ENCODE measurements around the gene IKZF2. TPM values are rescaled to one million over a fixed set of nuclear protein-coding genes. Genes with fewer than 3 reads are reported as not detected.

The IKZF2 gene
- total and polyA plus RNA-seq, 2 of the 4 experiments (the other 2 are of a cell fraction) = 2.1 to 25.5 TPM

DNA sequence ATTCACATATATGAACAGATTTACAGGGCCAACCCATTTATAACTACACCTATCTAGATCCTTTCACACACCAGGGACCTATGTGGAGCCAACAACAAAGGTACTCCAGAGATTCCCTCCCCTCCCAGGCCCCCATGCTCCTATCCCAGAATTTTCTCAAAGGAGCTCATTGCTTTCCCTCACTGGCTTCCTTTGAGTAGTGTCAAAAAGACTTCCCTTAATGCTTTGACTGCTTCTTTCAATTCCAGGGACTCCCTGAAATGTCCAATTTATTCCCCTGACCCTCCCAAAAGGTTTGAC, 46.6 kb downstream of the IKZF2 start:
- no peak overlapping the region for H3K14ac ChIP-seq (replicated peaks; ENCODE audit: low read depth, low read length)
- H2AK9ac ChIP-seq (replicated peaks; ENCODE audit: low read depth, low read length, poor library complexity) = no peak overlapping the region
- no peak overlapping the region for H3K18ac ChIP-seq (ENCODE audit: low read depth, low read length)
- H4K8ac ChIP-seq (ENCODE audit: low read depth in 2 of 2, low read length in 2 of 2) = no peak overlapping the region
- no peak overlapping the region for H3K9ac ChIP-seq (ENCODE audit: low read depth, low read length)
- no peaks in the 10 kb centered on the region for H3K9me3 ChIP-seq (ENCODE audit: control insufficient read depth, insufficient read depth, low read length)
- no peak overlapping the region for H3K4me3 ChIP-seq (ENCODE audit: insufficient read depth, low read depth, low read length)
- in situ Hi-C loops (cut with MboI; ENCODE audit: low sequenced_read_pairs) = no loop called here
- H2BK120ac ChIP-seq (ENCODE audit: low read depth, low read length) = no peak overlapping the region
- POLR2A ChIA-PET (ENCODE audit: unreplicated experiment) = no interaction called here
- H3K79me1 ChIP-seq (ENCODE audit: low read depth in 1 of 2, low read length in 2 of 2) = peaks cover 3 to 11% of the 10 kb centered on the region in 2 experiments; a peak in 2 of 4 replicates
- no peak overlapping the region for H2AK5ac ChIP-seq (ENCODE audit: low read depth, low read length)
- TF ChIP-seq NFE2L2 (IDR thresholded peaks at IDR 0.05; ENCODE audit: low read depth, low read length) = no peak
- no peak for TF ChIP-seq MXI1 (IDR thresholded peaks at IDR 0.05; ENCODE audit: borderline replicate concordance, low read depth, low read length)
- no peak for TF ChIP-seq CTCF (conservative IDR thresholded peaks at IDR 0.05; ENCODE audit: low read depth, low read length)
- no peak for TF ChIP-seq RCOR1 (IDR thresholded peaks at IDR 0.05; ENCODE audit: insufficient replicate concordance, low read length)
- TF ChIP-seq FOS (IDR thresholded peaks at IDR 0.05; ENCODE audit: low read depth, low read length) = no peak
- no peak for TF ChIP-seq RFX5 (IDR thresholded peaks at IDR 0.05; ENCODE audit: low read depth, low read length)
- TF ChIP-seq, protein P1, sequence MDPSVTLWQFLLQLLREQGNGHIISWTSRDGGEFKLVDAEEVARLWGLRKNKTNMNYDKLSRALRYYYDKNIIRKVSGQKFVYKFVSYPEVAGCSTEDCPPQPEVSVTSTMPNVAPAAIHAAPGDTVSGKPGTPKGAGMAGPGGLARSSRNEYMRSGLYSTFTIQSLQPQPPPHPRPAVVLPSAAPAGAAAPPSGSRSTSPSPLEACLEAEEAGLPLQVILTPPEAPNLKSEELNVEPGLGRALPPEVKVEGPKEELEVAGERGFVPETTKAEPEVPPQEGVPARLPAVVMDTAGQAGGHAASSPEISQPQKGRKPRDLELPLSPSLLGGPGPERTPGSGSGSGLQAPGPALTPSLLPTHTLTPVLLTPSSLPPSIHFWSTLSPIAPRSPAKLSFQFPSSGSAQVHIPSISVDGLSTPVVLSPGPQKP (IDR thresholded peaks at IDR 0.05; ENCODE audit: borderline replicate concordance, low read depth, low read length) = no peak
- TF ChIP-seq CEBPB (IDR thresholded peaks at IDR 0.05; ENCODE audit: low read depth, low read length) = no peak
- no peak for TF ChIP-seq MAZ (IDR thresholded peaks at IDR 0.05; ENCODE audit: borderline replicate concordance, low read depth, low read length)
- TF ChIP-seq USF2 (IDR thresholded peaks at IDR 0.05; ENCODE audit: low read depth, low read length) = no peak
- no peak for TF ChIP-seq RAD21 (IDR thresholded peaks at IDR 0.05; ENCODE audit: low read length)
- TF ChIP-seq CHD1 (IDR thresholded peaks at IDR 0.05; ENCODE audit: low read depth, low read length) = no peak
- no peak for TF ChIP-seq POLR2A (IDR thresholded peaks at IDR 0.05; ENCODE audit: low read depth, low read length)
- no peak for TF ChIP-seq SMC3 (IDR thresholded peaks at IDR 0.05; ENCODE audit: low read depth, low read length)
- no peak for TF ChIP-seq MAFK (IDR thresholded peaks at IDR 0.05; ENCODE audit: low read depth, low read length)
- TF ChIP-seq BHLHE40 (IDR thresholded peaks at IDR 0.05; ENCODE audit: low read depth, low read length) = no peak
- no peak for ATAC-seq (ENCODE audit: low read depth)
- intact Hi-C loops (cut with micrococcal nuclease) = no loop called here
- no peaks in the 10 kb centered on the region for H3K4me1 ChIP-seq (ENCODE audit: control insufficient read depth, insufficient read depth, low read length)
- H2BK20ac ChIP-seq (ENCODE audit: low read depth, low read length) = no peak overlapping the region
- no peak overlapping the region for H3K56ac ChIP-seq (ENCODE audit: extremely low read depth, insufficient read depth, low read length)
- H3K27me3 ChIP-seq (ENCODE audit: control insufficient read depth, insufficient read depth, low read length) = no peaks in the 10 kb centered on the region
- no peak overlapping the region for H2AFZ ChIP-seq (replicated peaks; ENCODE audit: low read length, poor library complexity)
- H4K5ac ChIP-seq (ENCODE audit: low read depth, low read length) = no peak overlapping the region
- no peak overlapping the region for H4K91ac ChIP-seq (ENCODE audit: insufficient read depth, low read depth, low read length)
- no peaks in the 10 kb centered on the region for H3K9me1 ChIP-seq (ENCODE audit: insufficient read depth, low read length)
- CTCF ChIA-PET = no interaction called here
- BruUV-seq (replicated peaks) = no TSS peak
- no peak overlapping the region for H2BK5ac ChIP-seq (ENCODE audit: low read depth, low read length, poor library complexity, severe bottlenecking)
- H3K23ac ChIP-seq (ENCODE audit: low read depth, low read length) = no peak overlapping the region
- no peak overlapping the region for H2BK15ac ChIP-seq (ENCODE audit: low read depth, low read length)
- H3K27ac ChIP-seq (ENCODE audit: insufficient read depth, low read length) = no peak overlapping the region
- H3K36me3 ChIP-seq (ENCODE audit: control insufficient read depth, insufficient read depth, low read length) = no peaks in the 10 kb centered on the region
- H4K20me1 ChIP-seq (ENCODE audit: insufficient read depth, low read length) = no peaks in the 10 kb centered on the region
- no peak for DNase-seq
- dilution Hi-C loops (cut with HindIII; ENCODE audit: low sequenced_read_pairs, unreplicated experiment) = no loop called here
- no peak overlapping the region for H3K4me2 ChIP-seq (ENCODE audit: low read depth, low read length)
- no peak overlapping the region for H3K4ac ChIP-seq (ENCODE audit: low read depth, low read length)

Measured in IMR-90 (cell line).